Mesenchymal stem cell (in vitro differentiated cells and primary cell): ENCODE measurements around the gene NCOR2.

Source experiments
- DNase-seq: peaks from one replicate; pipeline ENCODE4 v3.0.0-alpha.2; 2013
- H2AFZ ChIP-seq: one replicate; pipeline ENCODE4 v1.6.1; 2013; ENCODE audit warnings: low read depth, mild to moderate bottlenecking, control low read depth, inconsistent platforms, low read length, moderate library complexity
- H2AK5ac ChIP-seq: 2 replicates; pipeline ENCODE4 v1.6.1; 2013; ENCODE audit warnings: low read length, moderate library complexity, mild to moderate bottlenecking, inconsistent platforms; ENCODE audit not compliant: severe bottlenecking
- H2BK120ac ChIP-seq: one replicate; pipeline ENCODE4 v1.6.1; 2013; ENCODE audit warnings: low read depth, mild to moderate bottlenecking, inconsistent platforms, low read length, moderate library complexity
- H2BK12ac ChIP-seq, 2 experiments: one replicate each; pipeline ENCODE4 v1.6.1; 2013; ENCODE audit warnings: inconsistent platforms in 2 of 2, low read length in 2 of 2, mild to moderate bottlenecking in 2 of 2, moderate library complexity in 2 of 2, control low read depth in 1 of 2
- H2BK15ac ChIP-seq: one replicate; pipeline ENCODE4 v1.6.1; 2013; ENCODE audit warnings: mild to moderate bottlenecking, low read depth, inconsistent platforms; ENCODE audit not compliant: poor library complexity, severe bottlenecking
- H2BK5ac ChIP-seq: 2 replicates; pipeline ENCODE4 v1.6.1; 2013; ENCODE audit warnings: low read depth, mild to moderate bottlenecking, low read length, control low read depth, inconsistent platforms; ENCODE audit not compliant: poor library complexity, severe bottlenecking
- H3K14ac ChIP-seq, 2 experiments: one replicate each; pipeline ENCODE4 v1.6.1; 2013; ENCODE audit warnings: inconsistent platforms in 2 of 2, low read length in 2 of 2, control low read depth in 1 of 2, mild to moderate bottlenecking in 1 of 2, moderate library complexity in 1 of 2
- H3K18ac ChIP-seq, 2 experiments: one replicate each; pipeline ENCODE4 v1.6.1; 2013; ENCODE audit warnings: inconsistent platforms in 2 of 2, low read length in 2 of 2, control low read depth in 1 of 2, low read depth in 1 of 2, mild to moderate bottlenecking in 1 of 2
- H3K23ac ChIP-seq, 2 experiments: one replicate each; pipeline ENCODE4 v1.6.1; 2013; ENCODE audit warnings: inconsistent platforms in 2 of 2, low read length in 2 of 2, mild to moderate bottlenecking in 2 of 2, moderate library complexity in 2 of 2, control low read depth in 1 of 2
- H3K27ac ChIP-seq: 2 replicates; pipeline ENCODE4 v1.5.1; 2013; ENCODE audit warnings: mild to moderate bottlenecking, moderate library complexity, low read length, control low read depth, inconsistent platforms; ENCODE audit not compliant: poor library complexity, severe bottlenecking
- H3K27me3 ChIP-seq, 2 experiments: 2 replicates each; pipeline versions ENCODE4 v1.6.1 to v1.7.0; 2013; ENCODE audit warnings: low read length in 2 of 2, mild to moderate bottlenecking in 2 of 2, moderate library complexity in 2 of 2, control low read depth in 1 of 2, inconsistent platforms in 1 of 2; ENCODE audit not compliant: control insufficient read depth in 1 of 2, insufficient read depth in 1 of 2
- H3K36me3 ChIP-seq, 2 experiments: 2 replicates each; pipeline versions ENCODE4 v1.6.1 to v1.7.0; 2013; ENCODE audit warnings: low read length in 2 of 2, control low read depth in 1 of 2, inconsistent platforms in 1 of 2, low read depth in 1 of 2, mild to moderate bottlenecking in 1 of 2; ENCODE audit not compliant: insufficient read depth in 2 of 2, control insufficient read depth in 1 of 2
- H3K4ac ChIP-seq, 2 experiments: one replicate each; pipeline ENCODE4 v1.6.1; 2013; ENCODE audit warnings: inconsistent platforms in 2 of 2, low read length in 2 of 2, mild to moderate bottlenecking in 2 of 2, moderate library complexity in 2 of 2, control low read depth in 1 of 2, low read depth in 1 of 2
- H3K4me1 ChIP-seq: 2 replicates; pipeline ENCODE4 v1.6.1; 2013; ENCODE audit warnings: low read depth, low read length, control low read depth; ENCODE audit not compliant: control insufficient read depth, insufficient read depth
- H3K4me2 ChIP-seq: 2 replicates; pipeline ENCODE4 v1.6.1; 2013; ENCODE audit warnings: low read length, mild to moderate bottlenecking, inconsistent platforms; ENCODE audit not compliant: poor library complexity, severe bottlenecking
- H3K4me3 ChIP-seq, 2 experiments: 2 replicates each; pipeline versions ENCODE4 v1.5.1 to v1.7.0; 2013; ENCODE audit warnings: low read length in 2 of 2, mild to moderate bottlenecking in 2 of 2, control low read depth in 1 of 2, low read depth in 1 of 2; ENCODE audit not compliant: insufficient read depth in 1 of 2
- H3K79me1 ChIP-seq: replicated peaks from 2 replicates; pipeline ENCODE4 v1.6.1; 2013; ENCODE audit warnings: mild to moderate bottlenecking, control low read depth, low read length, inconsistent platforms; ENCODE audit not compliant: poor library complexity, severe bottlenecking
- H3K9ac ChIP-seq: 2 replicates; pipeline ENCODE4 v1.7.0; 2013; ENCODE audit warnings: mild to moderate bottlenecking, low read length, moderate library complexity
- H3K9me3 ChIP-seq: 2 replicates; pipeline ENCODE4 v1.7.0; 2013; ENCODE audit warnings: mild to moderate bottlenecking, low read length; ENCODE audit not compliant: control insufficient read depth
- H4K8ac ChIP-seq: one replicate; pipeline ENCODE4 v1.6.1; 2013; ENCODE audit warnings: inconsistent platforms, mild to moderate bottlenecking, low read length, moderate library complexity
- H4K91ac ChIP-seq: one replicate; pipeline ENCODE4 v1.6.1; 2013; ENCODE audit warnings: mild to moderate bottlenecking, low read length, inconsistent platforms
- WGBS: methylation state at CpG from one replicate; pipeline ENCODE4 v1.1.7; 2013; ENCODE audit warnings: mixed read lengths; 5-methylcytosine and 5-hydroxymethylcytosine counted together

Gene NCOR2

GRCh38 chr12:124538194-124539082 lies 29.0 kb downstream of the NCOR2 start:
- Histone ChIP-seq H2BK15ac (no peak overlapping the region), H2BK120ac (no peak overlapping the region), H3K14ac (peak overlapping the region in 1 of 2 experiments; percentile 93), H3K4me2 (peak overlapping the region; percentile 17), H3K9me3 (no peaks in the 10 kb centered on the region), H2AK5ac (peak overlapping the region; percentile 50), H2BK5ac (no peak overlapping the region), H3K27ac (no peak overlapping the region), H3K23ac (peak overlapping the region in 1 of 2 experiments; percentile 23), H3K36me3 (peaks cover 2 to 49% of the 10 kb centered on the region in 2 experiments), H3K4me3 (no peak overlapping the region), H3K4me1 (peaks cover 75% of the 10 kb centered on the region), H3K9ac (no peak overlapping the region), H4K8ac (peak overlapping the region; percentile 21), H3K79me1 (peaks cover 1% of the 10 kb centered on the region), H3K27me3 (no peaks in the 10 kb centered on the region), H2BK12ac (peak overlapping the region; percentile 49 to 59), H3K4ac (peak overlapping the region; percentile 31 to 81), H4K91ac (peak overlapping the region; percentile 95), H3K18ac (peak overlapping the region; percentile 69 to 78), H2AFZ (no peak overlapping the region)
- DNase-seq: peak; percentile 56
- WGBS: 77% methylated on average over 22 of the region's 22 CpGs

GRCh38 chr12:124537525-124538193 lies 29.8 kb downstream of the NCOR2 start:
- Histone ChIP-seq H3K79me1 (peaks cover 2% of the 10 kb centered on the region), H3K27ac (no peak overlapping the region), H3K4ac (peak overlapping the region in 1 of 2 experiments; percentile 43), H3K4me3 (no peak overlapping the region), H2BK15ac (no peak overlapping the region), H3K36me3 (peaks cover 2 to 53% of the 10 kb centered on the region in 2 experiments), H2BK12ac (peak overlapping the region in 1 of 2 experiments; percentile 59), H2BK120ac (no peak overlapping the region), H3K27me3 (no peaks in the 10 kb centered on the region), H4K91ac (no peak overlapping the region), H2AFZ (no peak overlapping the region), H2BK5ac (no peak overlapping the region), H3K18ac (peak overlapping the region; percentile 48 to 78), H4K8ac (no peak overlapping the region), H3K9me3 (no peaks in the 10 kb centered on the region), H2AK5ac (peak overlapping the region; percentile 50), H3K14ac (peak overlapping the region in 1 of 2 experiments; percentile 80), H3K9ac (peak overlapping the region; percentile 35), H3K4me1 (peaks cover 76% of the 10 kb centered on the region), H3K23ac (peak overlapping the region in 1 of 2 experiments; percentile 51), H3K4me2 (no peak overlapping the region)
- no peak for DNase-seq
- 93% methylated on average over 12 of the region's 12 CpGs for WGBS

GRCh38 chr12:124536641-124537040 lies 30.8 kb downstream of the NCOR2 start:
- peak overlapping the region in 1 of 2 experiments; percentile 26 for H2BK12ac ChIP-seq
- H2AFZ ChIP-seq: no peak overlapping the region
- H2BK120ac ChIP-seq: no peak overlapping the region
- H3K9me3 ChIP-seq: no peaks in the 10 kb centered on the region
- peak overlapping the region in 1 of 2 experiments; percentile 63 for H3K14ac ChIP-seq
- H3K9ac ChIP-seq: no peak overlapping the region
- peaks cover 5% of the 10 kb centered on the region for H3K79me1 ChIP-seq
- peaks cover 77% of the 10 kb centered on the region for H3K4me1 ChIP-seq
- no peak overlapping the region for H4K91ac ChIP-seq
- peak overlapping the region in 1 of 2 experiments; percentile 8 for H3K18ac ChIP-seq
- H3K23ac ChIP-seq: peak overlapping the region in 1 of 2 experiments; percentile 38
- no peak overlapping the region for H4K8ac ChIP-seq
- H3K4me2 ChIP-seq: no peak overlapping the region
- H3K4me3 ChIP-seq: peak overlapping the region in 1 of 2 experiments; percentile 2
- WGBS: 72% methylated on average over 9 of the region's 9 CpGs
- no peak overlapping the region for H2BK15ac ChIP-seq
- DNase-seq: peak; percentile 67
- H3K27ac ChIP-seq: peak overlapping the region; percentile 19
- H2AK5ac ChIP-seq: no peak overlapping the region
- no peak overlapping the region for H2BK5ac ChIP-seq
- peaks cover 2 to 52% of the 10 kb centered on the region in 2 experiments for H3K36me3 ChIP-seq
- no peak overlapping the region for H3K4ac ChIP-seq
- no peaks in the 10 kb centered on the region for H3K27me3 ChIP-seq
